ENCODE results near the gene RAMACL. TPM values are rescaled to one million over a fixed set of nuclear protein-coding genes. Genes with fewer than 3 reads are reported as not detected.

The RAMACL gene
- total RNA-seq, 1 experiment from 2014 or later: 2.2 TPM

DNA sequence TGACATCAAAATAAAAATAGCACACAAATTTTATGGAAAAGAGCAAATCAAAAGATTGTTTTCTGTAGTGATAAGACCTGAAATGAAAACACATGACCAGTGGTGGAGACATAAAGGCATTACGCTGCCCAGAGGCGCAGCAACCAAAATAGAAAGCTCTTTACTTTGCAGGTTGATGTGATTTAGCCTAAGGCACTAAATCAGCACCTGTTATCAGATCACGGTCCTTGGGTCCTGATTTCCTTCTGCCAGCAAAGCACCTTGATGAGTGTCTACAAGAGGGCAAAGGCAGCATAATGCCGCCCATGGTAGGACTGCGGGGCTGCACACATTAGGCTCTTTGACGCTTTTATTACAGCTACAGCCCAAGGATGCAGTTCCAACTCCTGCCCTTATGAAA is 19.3 kb upstream of the RAMACL start:
- CTCF ChIA-PET: no interaction called here
- Mint-ChIP-seq H3K27me3 (ENCODE audit: unreplicated experiment) (no peaks in the 10 kb centered on the region), H3K36me3 (ENCODE audit: insufficient read depth, unreplicated experiment) (no peaks in the 10 kb centered on the region), H3K4me1 (ENCODE audit: low read depth, unreplicated experiment) (peaks cover 3% of the 10 kb centered on the region), H3K9me3 (ENCODE audit: low read depth, unreplicated experiment) (peaks cover 6% of the 10 kb centered on the region), H3K4me3 (ENCODE audit: low read depth, unreplicated experiment) (no peak overlapping the region), H3K27ac (ENCODE audit: unreplicated experiment) (no peak overlapping the region)
- TF ChIP-seq, protein P1, sequence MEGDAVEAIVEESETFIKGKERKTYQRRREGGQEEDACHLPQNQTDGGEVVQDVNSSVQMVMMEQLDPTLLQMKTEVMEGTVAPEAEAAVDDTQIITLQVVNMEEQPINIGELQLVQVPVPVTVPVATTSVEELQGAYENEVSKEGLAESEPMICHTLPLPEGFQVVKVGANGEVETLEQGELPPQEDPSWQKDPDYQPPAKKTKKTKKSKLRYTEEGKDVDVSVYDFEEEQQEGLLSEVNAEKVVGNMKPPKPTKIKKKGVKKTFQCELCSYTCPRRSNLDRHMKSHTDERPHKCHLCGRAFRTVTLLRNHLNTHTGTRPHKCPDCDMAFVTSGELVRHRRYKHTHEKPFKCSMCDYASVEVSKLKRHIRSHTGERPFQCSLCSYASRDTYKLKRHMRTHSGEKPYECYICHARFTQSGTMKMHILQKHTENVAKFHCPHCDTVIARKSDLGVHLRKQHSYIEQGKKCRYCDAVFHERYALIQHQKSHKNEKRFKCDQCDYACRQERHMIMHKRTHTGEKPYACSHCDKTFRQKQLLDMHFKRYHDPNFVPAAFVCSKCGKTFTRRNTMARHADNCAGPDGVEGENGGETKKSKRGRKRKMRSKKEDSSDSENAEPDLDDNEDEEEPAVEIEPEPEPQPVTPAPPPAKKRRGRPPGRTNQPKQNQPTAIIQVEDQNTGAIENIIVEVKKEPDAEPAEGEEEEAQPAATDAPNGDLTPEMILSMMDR (IDR thresholded peaks at IDR 0.05; ENCODE audit: unreplicated experiment): no peak
- DNase-seq: no peak
- BruUV-seq (replicated peaks): no TSS peak
- intact Hi-C loops (cut with micrococcal nuclease; ENCODE audit: unreplicated experiment): no loop called here

DNA sequence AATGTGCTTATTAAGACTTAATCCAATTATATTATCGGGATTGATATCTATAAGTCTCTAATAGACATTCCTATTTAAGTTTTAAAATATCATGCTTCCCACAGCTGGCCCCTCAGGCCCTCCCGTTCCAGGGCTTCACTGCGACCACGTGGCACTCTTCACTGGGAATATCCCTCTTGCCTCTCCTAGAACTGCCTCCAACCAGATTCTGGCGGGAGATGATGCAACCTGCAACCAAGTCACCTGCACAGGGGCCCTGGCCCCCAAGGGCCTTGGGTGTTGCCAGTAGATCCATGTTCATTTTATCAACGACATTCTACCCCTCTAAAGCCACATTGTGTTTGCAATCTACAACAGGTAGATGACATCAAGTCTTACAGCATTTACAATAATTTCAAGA is 18.4 kb upstream of the RAMACL start:
- TF ChIP-seq, protein P1 (IDR thresholded peaks at IDR 0.05; ENCODE audit: unreplicated experiment): no peak
- H3K4me1 Mint-ChIP-seq (ENCODE audit: low read depth, unreplicated experiment): peaks cover 7% of the 10 kb centered on the region
- no peak overlapping the region for H3K4me3 Mint-ChIP-seq (ENCODE audit: low read depth, unreplicated experiment)
- peaks cover 6% of the 10 kb centered on the region for H3K9me3 Mint-ChIP-seq (ENCODE audit: low read depth, unreplicated experiment)
- no peak overlapping the region for H3K27ac Mint-ChIP-seq (ENCODE audit: unreplicated experiment)
- peaks cover 2% of the 10 kb centered on the region for H3K36me3 Mint-ChIP-seq (ENCODE audit: insufficient read depth, unreplicated experiment)
- H3K27me3 Mint-ChIP-seq (ENCODE audit: unreplicated experiment): no peaks in the 10 kb centered on the region
- CTCF ChIA-PET: no interaction called here
- intact Hi-C loops (cut with micrococcal nuclease; ENCODE audit: unreplicated experiment): no loop called here
- no TSS peak for BruUV-seq (replicated peaks)
- no peak for DNase-seq

DNA sequence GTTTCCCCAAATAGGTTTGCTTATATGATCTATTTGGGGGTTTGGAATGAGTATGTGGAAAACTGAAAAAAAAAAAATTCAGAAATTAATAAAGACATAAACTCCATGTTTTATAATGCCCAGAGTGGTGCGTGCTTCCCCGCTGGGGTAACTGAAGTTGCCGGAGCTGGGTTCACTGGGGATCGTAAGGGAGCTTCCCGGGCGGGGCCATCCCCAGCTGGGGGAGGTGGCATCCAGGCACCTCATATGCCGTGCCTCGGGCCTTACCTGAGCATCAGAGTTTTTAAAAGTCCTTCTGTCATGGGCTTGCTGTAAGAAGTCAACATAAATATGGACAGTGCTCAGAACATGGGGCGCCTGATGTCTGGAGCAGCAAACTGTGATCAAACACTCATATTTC is 17.9 kb upstream of the RAMACL start:
- H3K27me3 Mint-ChIP-seq (ENCODE audit: unreplicated experiment): no peaks in the 10 kb centered on the region
- H3K9me3 Mint-ChIP-seq (ENCODE audit: low read depth, unreplicated experiment): peaks cover 6% of the 10 kb centered on the region
- no TSS peak for BruUV-seq (replicated peaks)
- no peak overlapping the region for H3K4me3 Mint-ChIP-seq (ENCODE audit: low read depth, unreplicated experiment)
- no peak overlapping the region for H3K27ac Mint-ChIP-seq (ENCODE audit: unreplicated experiment)
- no peak for DNase-seq
- H3K4me1 Mint-ChIP-seq (ENCODE audit: low read depth, unreplicated experiment): peaks cover 9% of the 10 kb centered on the region
- peaks cover 4% of the 10 kb centered on the region for H3K36me3 Mint-ChIP-seq (ENCODE audit: insufficient read depth, unreplicated experiment)
- TF ChIP-seq, protein P1 (IDR thresholded peaks at IDR 0.05; ENCODE audit: unreplicated experiment): no peak
- intact Hi-C loops (cut with micrococcal nuclease; ENCODE audit: unreplicated experiment): no loop called here
- CTCF ChIA-PET: no interaction called here

DNA sequence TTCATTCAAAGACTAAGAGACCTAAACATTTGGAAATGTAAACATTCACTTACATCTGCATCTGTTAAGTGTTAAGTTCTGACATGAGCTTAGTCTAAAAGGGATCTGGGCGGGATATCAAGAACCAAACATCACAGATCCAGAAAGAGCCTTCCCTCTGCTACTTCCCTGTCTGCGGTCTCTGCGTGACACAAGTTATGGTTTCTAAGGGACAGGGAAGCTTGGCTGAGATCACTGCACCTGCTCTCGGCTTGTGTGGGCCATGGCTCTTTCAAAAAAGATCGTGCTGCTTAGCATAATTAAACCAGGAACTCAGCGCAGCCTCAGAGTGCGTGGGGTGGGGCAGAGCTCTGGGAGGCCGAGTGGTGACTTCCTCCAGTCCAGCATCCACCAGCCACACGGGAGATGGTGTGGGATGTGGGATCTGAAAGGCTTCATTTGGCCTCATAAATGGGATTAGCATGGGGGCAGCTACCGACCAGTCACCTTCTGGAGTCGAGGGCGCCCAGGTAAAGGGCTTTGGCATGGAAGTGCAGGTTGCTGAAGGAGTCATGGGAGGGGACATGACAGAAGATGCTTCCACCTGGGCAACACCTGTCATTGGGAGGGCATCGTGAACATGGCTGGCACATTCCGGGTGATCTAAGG is 16.7 kb upstream of the RAMACL start:
- H3K27me3 Mint-ChIP-seq (ENCODE audit: unreplicated experiment): no peaks in the 10 kb centered on the region
- peaks cover 6% of the 10 kb centered on the region for H3K9me3 Mint-ChIP-seq (ENCODE audit: low read depth, unreplicated experiment)
- DNase-seq: no peak
- H3K4me1 Mint-ChIP-seq (ENCODE audit: low read depth, unreplicated experiment): peaks cover 17% of the 10 kb centered on the region
- intact Hi-C loops (cut with micrococcal nuclease; ENCODE audit: unreplicated experiment): no loop called here
- TF ChIP-seq, protein P1 (IDR thresholded peaks at IDR 0.05; ENCODE audit: unreplicated experiment): no peak
- H3K4me3 Mint-ChIP-seq (ENCODE audit: low read depth, unreplicated experiment): no peak overlapping the region
- CTCF ChIA-PET: no interaction called here
- H3K27ac Mint-ChIP-seq (ENCODE audit: unreplicated experiment): no peak overlapping the region
- BruUV-seq (replicated peaks): no TSS peak
- peaks cover 4% of the 10 kb centered on the region for H3K36me3 Mint-ChIP-seq (ENCODE audit: insufficient read depth, unreplicated experiment)

Data from Calu3 (cell line).